Thyroid gland (tissue), 4 donors: ENCODE results near the gene DUSP22. TPM values are rescaled to one million over a fixed set of nuclear protein-coding genes. Genes with fewer than 3 reads are reported as not detected.

Experiments used
- DNase-seq, 2 donors: peaks; one replicate each; pipeline ENCODE4 v3.0.0-alpha.2; 2019
- H3K27ac ChIP-seq, 3 donors: fragments of 200-600 bp; sonication (generic); 1 replicate in 2 of 3; 2 replicates in 1 of 3; pipeline ENCODE4 v1.5.1; 2016 to 2019; ENCODE audit warnings: mild to moderate bottlenecking in 1 of 3, moderate library complexity in 1 of 3
- H3K27me3 ChIP-seq: fragments of 200-600 bp; sonication (generic); one replicate; pipeline ENCODE4 v1.5.1; 2019
- H3K36me3 ChIP-seq, 2 donors: fragments of 200-600 bp; sonication (generic); one replicate each; pipeline ENCODE4 v1.5.1; 2016 to 2019
- H3K4me1 ChIP-seq, 2 donors: fragments of 200-600 bp; sonication (generic); one replicate each; pipeline ENCODE4 v1.5.1; 2017 to 2019
- H3K4me3 ChIP-seq, 3 donors: fragments of 200-600 bp; sonication (generic); replicated peaks in 1 of 3; 1 replicate in 2 of 3; 2 replicates in 1 of 3; pipeline ENCODE4 v1.5.1; 2016; ENCODE audit warnings: mild to moderate bottlenecking in 1 of 3
- H3K9me3 ChIP-seq: fragments of 200-600 bp; sonication (generic); one replicate; pipeline ENCODE4 v1.5.1; 2017
- CTCF ChIP-seq, 6 experiments: fragments of 200-600 bp in 3 of 6; fragments of 450-650 bp in 3 of 6; sonication (generic) in 3 of 6; IDR thresholded peaks; one replicate each; pipeline ENCODE4 v1.5.1; 2016 to 2019; ENCODE audit warnings: antibody characterized with exemption in 6 of 6, mild to moderate bottlenecking in 2 of 6, inconsistent platforms in 1 of 6, moderate library complexity in 1 of 6
- POLR2A ChIP-seq, 2 donors: fragments of 450-650 bp; IDR thresholded peaks; one replicate each; pipeline ENCODE4 v1.6.1; 2017; ENCODE audit warnings: antibody characterized with exemption in 2 of 2, mild to moderate bottlenecking in 2 of 2, moderate library complexity in 1 of 2
- WGBS, 2 donors: methylation state at CpG; one replicate each; pipeline ENCODE4 v1.1.5; 2017; 5-methylcytosine and 5-hydroxymethylcytosine counted together
- intact Hi-C: fragments of 100-400 bp; cut with DNase I; formaldehyde crosslinking; loops from one replicate; pipeline ENCODE4 v1.15.1; 2023
- total RNA-seq, 4 donors: library from RNA; depleted of rRNA; stranded (reverse); fragments of >200 nt; gene quantifications; one replicate each; pipeline ENCODE4 v1.2.3, GENCODE V29; 2016

Gene DUSP22
- total RNA-seq, 4 donors from 2014 or later: 40.4 to 68.8 (median 59.4) TPM

- no peak for DNase-seq
- intact Hi-C loops: no loop called here
- H3K9me3 ChIP-seq: no peaks in the 10 kb centered on the region
- 92 to 95% methylated on average over 13 of the region's 13 CpGs for WGBS, 2 donors
- H3K27me3 ChIP-seq: peaks cover 18% of the 10 kb centered on the region
- TF ChIP-seq POLR2A (IDR thresholded peaks at IDR 0.05) (no peak), CTCF (IDR thresholded peaks at IDR 0.05) (no peak)
- no peak overlapping the region for H3K4me3 ChIP-seq
- H3K27ac ChIP-seq: no peak overlapping the region
- no peaks in the 10 kb centered on the region for H3K36me3 ChIP-seq
- H3K4me1 ChIP-seq: peaks cover 13 to 31% of the 10 kb centered on the region in 2 donors
These were observed 102.5 kb downstream of the DUSP22 start for GRCh38 chr6:394641-395289.

- no peak overlapping the region for H3K4me3 ChIP-seq
- DNase-seq: no peak
- 81 to 83% methylated on average over 10 of the region's 10 CpGs for WGBS, 2 donors
- TF ChIP-seq POLR2A (IDR thresholded peaks at IDR 0.05) (no peak), CTCF (IDR thresholded peaks at IDR 0.05) (no peak)
- intact Hi-C loops: no loop called here
- H3K4me1 ChIP-seq: peaks cover 13 to 31% of the 10 kb centered on the region in 2 donors
- H3K27me3 ChIP-seq: peaks cover 12% of the 10 kb centered on the region
- H3K36me3 ChIP-seq: no peaks in the 10 kb centered on the region
- no peaks in the 10 kb centered on the region for H3K9me3 ChIP-seq
- no peak overlapping the region for H3K27ac ChIP-seq
These were observed 103.3 kb downstream of the DUSP22 start for GRCh38 chr6:395432-396125.

- no peaks in the 10 kb centered on the region for H3K36me3 ChIP-seq
- no peak overlapping the region for H3K4me3 ChIP-seq
- peaks cover 13 to 25% of the 10 kb centered on the region in 2 donors for H3K4me1 ChIP-seq
- H3K9me3 ChIP-seq: no peaks in the 10 kb centered on the region
- peaks cover 7% of the 10 kb centered on the region for H3K27me3 ChIP-seq
- DNase-seq: no peak
- H3K27ac ChIP-seq: no peak overlapping the region
- no peak for TF ChIP-seq POLR2A (IDR thresholded peaks at IDR 0.05)
- no peak for TF ChIP-seq CTCF (IDR thresholded peaks at IDR 0.05)
- intact Hi-C loops: no loop called here
- WGBS, 2 donors: 92 to 95% methylated on average over 6 of the region's 6 CpGs
These were observed 103.8 kb downstream of the DUSP22 start for GRCh38 chr6:396126-396520.

GRCh38 chr6:397056-397455 is 104.8 kb downstream of the DUSP22 start:
- intact Hi-C loops: no loop called here
- DNase-seq: no peak

More at GRCh38 chr6:397056-397455, 104.8 kb downstream of the DUSP22 start:
- WGBS, 2 donors: 92 to 95% methylated on average over 13 of the region's 13 CpGs
- no peaks in the 10 kb centered on the region for H3K36me3 ChIP-seq
- H3K9me3 ChIP-seq: no peaks in the 10 kb centered on the region
- H3K27me3 ChIP-seq: peaks cover 6% of the 10 kb centered on the region
- H3K4me3 ChIP-seq: no peak overlapping the region
- no peak for TF ChIP-seq CTCF (IDR thresholded peaks at IDR 0.05)
- no peak for TF ChIP-seq POLR2A (IDR thresholded peaks at IDR 0.05)
- H3K27ac ChIP-seq: no peak overlapping the region
- H3K4me1 ChIP-seq: peaks cover 8 to 16% of the 10 kb centered on the region in 2 donors
